OCI-LY1 (cell line): ENCODE results near the gene UCMA.

Experiments
- EZH2 ChIP-seq: fragments of 200-600 bp; sonication (generic), shearing (Covaris generic); IDR thresholded peaks from 2 replicates; pipeline ENCODE4 v1.8.0; 2017; ENCODE audit warnings: borderline replicate concordance, mixed run types, mild to moderate bottlenecking, antibody characterized with exemption, low read length, moderate library complexity, mixed read lengths
- TF ChIP-seq, protein P1 (sequence below): fragments of 200-600 bp; sonication (generic), shearing (Covaris generic); IDR thresholded peaks from 2 replicates; pipeline ENCODE4 v1.5.1; 2017; ENCODE audit warnings: mild to moderate bottlenecking, antibody characterized with exemption, low read length, moderate library complexity, mixed read lengths

DNA sequence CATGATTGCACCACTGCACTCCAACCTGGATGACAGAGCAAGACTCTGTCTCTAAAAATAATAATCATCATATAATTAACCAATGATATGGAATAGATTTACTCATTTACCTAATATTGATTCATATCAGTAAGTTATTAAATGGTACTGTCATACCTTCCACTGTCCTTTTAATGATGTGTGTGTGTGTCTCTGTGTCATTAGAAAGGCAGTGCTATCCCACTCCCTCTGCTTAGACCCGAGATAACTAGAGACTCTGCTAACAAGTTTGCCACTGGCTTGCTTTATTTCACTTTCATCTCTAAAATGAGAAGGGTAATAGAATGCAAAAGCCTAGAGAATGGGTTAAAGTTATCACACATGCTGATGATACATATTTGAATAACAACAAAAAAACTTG, 51.8 kb downstream of the UCMA start:
- TF ChIP-seq, protein P1, sequence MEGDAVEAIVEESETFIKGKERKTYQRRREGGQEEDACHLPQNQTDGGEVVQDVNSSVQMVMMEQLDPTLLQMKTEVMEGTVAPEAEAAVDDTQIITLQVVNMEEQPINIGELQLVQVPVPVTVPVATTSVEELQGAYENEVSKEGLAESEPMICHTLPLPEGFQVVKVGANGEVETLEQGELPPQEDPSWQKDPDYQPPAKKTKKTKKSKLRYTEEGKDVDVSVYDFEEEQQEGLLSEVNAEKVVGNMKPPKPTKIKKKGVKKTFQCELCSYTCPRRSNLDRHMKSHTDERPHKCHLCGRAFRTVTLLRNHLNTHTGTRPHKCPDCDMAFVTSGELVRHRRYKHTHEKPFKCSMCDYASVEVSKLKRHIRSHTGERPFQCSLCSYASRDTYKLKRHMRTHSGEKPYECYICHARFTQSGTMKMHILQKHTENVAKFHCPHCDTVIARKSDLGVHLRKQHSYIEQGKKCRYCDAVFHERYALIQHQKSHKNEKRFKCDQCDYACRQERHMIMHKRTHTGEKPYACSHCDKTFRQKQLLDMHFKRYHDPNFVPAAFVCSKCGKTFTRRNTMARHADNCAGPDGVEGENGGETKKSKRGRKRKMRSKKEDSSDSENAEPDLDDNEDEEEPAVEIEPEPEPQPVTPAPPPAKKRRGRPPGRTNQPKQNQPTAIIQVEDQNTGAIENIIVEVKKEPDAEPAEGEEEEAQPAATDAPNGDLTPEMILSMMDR: no peak
- TF ChIP-seq EZH2: no peak
